ENCODE measurements around the gene SRCIN1.

Gene SRCIN1

DNA sequence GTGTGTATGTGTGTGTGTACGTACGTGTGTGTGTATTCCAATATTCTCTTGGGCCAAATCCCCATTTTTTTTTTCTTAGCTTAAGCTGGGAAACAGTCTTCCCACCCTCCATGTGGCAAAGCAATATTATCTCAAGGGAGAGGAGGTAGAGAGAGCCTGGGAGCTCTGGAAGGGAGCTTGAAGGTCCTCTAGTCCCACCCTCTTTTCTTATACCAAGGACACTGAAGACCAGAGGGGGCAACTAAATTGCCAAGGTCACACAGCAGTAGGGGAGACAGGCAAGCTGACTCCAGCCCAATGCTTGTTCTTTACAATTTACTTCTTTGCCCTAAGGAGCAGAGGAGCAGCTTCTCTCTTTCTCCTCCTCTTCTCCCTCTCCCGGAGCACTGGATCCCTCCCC lies 6.8 kb downstream of the SRCIN1 start:
- DNase-seq: no peak

GRCh38 chr17:38598536-38598935 lies 7.2 kb downstream of the SRCIN1 start:
- no peak for DNase-seq

DNA sequence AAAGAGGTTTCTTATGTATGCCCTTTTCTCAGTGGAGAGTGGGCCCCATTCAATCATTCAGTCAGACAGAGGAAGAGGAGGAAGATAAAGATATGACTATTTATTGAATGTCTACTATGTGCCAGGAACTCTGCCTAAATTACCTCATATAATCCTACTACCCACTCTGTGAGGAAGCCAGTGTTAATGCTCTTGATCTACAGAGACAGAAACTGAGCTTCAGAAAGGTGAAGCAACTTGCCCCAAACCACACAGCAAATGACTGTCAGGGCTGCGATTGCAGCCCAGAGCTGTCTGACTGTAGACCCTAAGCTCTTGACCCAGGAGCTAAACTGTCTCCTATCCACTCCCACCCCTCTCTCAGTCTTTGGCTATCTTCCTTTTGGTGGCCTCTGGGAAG lies 8.4 kb downstream of the SRCIN1 start:
- DNase-seq: no peak

GRCh38 chr17:38596651-38597050 lies 9.1 kb downstream of the SRCIN1 start:
- DNase-seq: no peak

DNA sequence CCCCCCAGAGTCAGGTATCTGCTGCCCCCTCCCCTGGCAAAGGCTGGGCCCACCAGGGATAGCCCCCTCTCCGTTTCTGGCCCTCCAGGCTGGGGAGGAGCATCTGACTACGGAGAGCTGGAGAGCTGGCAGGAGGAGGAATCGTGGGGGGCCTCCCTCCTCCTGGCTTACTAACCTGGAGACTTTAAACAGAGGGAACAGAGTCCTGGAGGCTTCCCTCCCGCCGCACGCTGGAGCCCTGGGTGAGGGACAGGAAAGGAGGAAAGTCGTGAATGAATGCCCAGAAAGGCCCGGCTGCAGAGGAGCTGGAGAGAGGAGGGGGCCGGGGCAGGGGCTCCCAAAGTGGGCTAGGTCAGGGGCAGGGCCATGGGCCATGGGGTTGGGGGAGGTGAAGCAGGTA lies 9.9 kb downstream of the SRCIN1 start:
- DNase-seq: no peak

- no peak for DNase-seq
Observed at GRCh38 chr17:38594152-38594551, 11.6 kb downstream of the SRCIN1 start.

GRCh38 chr17:38592487-38592886 lies 13.3 kb downstream of the SRCIN1 start:
- DNase-seq: no peak

DNA sequence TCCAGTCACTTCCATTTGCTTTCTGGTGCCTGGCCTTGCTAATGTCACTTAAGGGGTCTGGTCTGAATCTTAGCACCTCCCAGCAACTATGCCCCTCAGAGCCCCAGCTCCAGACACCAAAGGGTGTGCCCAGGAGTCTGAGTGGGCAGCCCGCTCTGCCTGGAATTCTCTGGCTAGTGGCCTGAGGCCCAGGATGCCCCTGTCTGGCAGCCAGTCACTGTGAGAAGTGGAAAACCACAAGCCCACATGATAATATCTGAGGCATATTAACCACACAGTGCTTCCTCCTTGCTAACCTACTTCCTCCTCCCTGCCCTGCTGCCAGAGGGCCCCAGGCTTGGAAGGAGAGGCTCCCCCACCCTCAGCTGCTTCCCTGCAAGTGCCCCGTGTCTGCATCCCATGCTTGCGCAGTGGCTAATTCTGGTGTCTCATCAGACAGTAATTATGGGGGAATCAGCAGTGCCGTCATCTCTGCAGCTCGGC lies 14.0 kb downstream of the SRCIN1 start:
- no peak for DNase-seq

GRCh38 chr17:38590988-38591758 lies 14.6 kb downstream of the SRCIN1 start:
- DNase-seq: no peak

GRCh38 chr17:38589462-38590114 lies 16.2 kb downstream of the SRCIN1 start:
- no peak for DNase-seq

DNA sequence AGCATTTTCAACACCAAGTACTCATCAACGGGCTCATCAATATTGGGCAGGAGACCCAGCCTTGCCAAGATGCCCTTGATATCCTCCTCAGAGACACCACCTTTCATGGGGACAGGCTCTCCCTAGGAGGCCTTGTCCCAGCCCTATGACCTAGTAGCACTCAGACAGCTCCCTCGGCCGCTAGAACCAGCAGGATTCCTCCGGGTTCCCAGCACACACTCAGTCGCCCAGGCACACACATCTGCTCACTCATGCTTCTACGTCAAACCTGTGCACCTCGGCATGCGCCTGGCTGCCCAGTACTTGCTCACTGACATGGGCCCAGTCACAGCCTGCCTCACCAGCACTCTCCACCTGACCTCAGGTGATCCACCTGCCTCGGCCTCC lies 17.0 kb downstream of the SRCIN1 start:
- DNase-seq: no peak

GRCh38 chr17:38587947-38588787 lies 17.6 kb downstream of the SRCIN1 start:
- no peak for DNase-seq

DNA sequence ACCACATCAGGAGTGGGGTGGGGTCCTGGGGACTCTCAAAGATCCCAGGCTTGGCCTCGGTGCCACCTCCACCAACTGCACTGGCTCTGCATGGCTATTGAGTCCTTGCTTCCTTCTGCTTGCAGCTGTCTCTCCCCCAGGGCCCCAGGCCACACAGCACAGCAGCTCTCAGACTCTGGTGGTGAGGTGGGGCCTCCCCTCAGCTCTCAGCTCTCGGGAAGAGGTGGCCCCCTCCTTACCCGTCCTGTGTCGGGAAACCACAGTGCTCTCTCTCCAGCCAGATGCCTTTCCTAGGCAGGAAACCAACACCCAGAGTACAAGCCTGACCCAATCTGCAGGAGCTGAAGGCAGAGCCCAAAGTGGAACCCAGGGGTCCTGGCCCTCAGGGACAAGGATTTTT lies 18.5 kb downstream of the SRCIN1 start:
- DNase-seq: no peak

DNA sequence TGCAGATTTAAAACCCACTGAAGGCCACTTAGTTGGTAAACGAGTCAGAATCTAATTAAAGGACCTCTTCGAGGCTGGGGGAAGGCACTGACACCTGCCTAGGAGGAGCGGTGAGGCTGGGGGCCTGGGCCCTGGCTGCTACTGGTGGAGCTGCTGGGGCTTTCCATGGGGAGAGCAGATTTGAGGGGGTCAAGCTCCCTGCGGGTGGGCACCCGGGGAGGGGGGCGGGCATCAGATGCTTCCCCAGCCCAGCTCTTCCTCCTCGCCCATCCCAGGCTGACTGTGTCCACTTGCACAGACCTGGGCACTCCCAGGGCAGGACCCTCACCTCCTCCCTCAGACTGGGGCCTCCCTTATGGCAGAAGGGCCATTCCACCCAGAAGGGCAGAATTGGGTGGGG lies 19.0 kb downstream of the SRCIN1 start:
- no peak for DNase-seq

GRCh38 chr17:38585918-38586529 lies 19.7 kb downstream of the SRCIN1 start:
- no peak for DNase-seq

DNA sequence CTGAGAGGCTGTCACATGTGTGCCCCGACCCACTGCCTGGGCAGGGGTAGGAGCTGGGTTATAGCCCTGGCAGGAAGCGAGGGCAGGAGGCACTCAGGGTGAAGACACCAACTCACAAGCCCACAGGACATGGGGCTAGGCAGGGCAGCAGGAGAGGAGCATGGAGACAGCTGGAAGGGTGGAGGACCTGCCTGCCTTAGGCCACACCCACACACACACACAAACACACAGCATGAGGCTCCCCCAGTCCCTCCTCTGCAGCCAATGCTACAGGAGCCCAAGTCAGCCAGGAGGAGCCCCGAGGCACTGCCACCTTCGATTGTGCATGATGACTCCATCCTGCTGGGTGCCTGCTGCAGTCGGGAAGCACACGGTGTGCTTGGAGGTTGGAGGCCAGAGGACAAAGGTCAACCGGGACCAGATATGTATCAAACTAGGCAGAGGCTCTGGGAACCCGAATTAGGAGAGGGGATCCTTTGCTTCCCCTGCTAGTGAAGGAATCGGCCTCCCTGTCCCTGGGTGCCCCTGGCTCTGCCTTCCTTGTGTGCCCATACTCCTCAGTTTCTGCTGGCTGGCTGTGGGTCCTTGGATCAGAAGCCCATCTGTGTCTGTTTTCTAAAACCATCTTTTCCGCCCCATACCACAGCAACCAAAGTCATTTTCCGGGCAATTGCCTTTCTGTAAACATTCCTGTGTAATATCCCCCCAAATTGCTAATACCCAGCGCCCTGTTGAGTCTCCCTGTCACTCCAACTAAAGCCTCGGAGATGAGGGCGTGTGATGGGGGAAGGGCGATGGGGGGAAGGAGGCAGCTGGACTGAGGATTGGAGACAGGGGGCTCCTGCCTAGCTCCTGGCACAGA lies 20.5 kb downstream of the SRCIN1 start:
- DNase-seq: no peak

DNA sequence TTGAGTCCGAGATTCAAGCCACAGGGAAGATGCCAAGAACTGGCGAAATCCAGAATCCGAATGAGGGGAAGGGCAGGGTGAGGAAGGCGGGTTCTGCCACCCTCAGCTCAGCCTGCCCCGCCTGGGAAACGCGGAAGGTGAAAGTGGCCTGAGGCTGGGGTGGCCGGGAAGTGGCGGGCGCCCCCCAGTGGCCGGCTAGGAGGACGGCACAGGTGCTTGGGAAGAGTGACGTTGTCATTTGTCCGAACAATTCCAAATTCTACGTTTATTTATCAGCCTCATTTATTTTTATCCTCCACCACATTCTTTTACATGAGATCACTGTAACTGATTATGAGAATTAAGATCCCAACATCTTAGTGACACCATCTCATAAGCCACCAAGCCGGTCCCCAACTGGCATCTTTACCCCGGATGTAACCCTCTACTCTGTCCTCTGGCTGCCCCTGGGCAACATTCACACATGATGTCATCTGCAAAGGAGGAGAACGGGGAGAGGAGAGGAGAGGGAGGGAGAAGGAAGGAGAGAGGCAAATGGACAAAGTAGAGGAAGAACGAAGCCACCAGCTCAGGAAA lies 21.3 kb downstream of the SRCIN1 start:
- DNase-seq: peak; percentile 56

- no peak for DNase-seq
Observed at GRCh38 chr17:38583828-38584349, 21.9 kb downstream of the SRCIN1 start.

DNA sequence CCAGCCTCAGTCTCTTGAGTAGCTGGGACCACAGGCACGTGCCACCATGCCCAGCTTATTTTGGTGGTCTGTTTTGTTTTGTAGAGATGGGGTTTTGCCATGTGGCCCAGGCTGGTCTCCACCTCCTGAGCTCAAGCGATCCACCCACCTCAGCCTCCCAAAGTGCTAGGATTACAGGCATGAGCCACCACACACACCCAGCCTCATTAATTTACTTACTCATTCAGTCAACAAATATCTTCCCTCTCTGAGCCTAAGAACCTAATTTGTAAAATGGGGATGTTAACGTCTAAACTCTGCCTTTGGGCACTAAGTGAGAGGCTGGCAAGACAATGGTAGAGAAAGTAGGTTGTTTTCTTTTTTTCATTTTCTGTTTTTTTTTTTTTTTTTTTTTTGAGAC lies 22.6 kb downstream of the SRCIN1 start:
- DNase-seq: no peak

DNA sequence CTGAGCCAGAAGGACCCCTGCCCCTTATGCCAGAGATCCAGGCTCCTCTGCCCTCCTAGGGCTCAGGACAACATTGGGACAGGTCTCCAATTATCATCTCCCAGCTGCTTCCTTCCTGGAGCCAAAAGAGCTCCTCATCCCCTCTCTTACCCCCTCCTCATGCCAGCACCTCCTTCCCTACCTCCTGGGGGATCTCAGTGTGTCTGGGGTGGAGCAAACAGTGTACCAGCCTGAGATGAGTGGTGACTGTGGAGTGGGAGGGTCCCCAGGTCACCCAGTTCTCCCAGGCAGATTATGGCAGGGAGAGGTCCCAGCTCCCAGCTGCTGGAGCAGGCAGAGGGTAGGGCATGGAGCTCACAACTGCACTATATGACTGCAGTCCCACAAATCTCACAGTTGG lies 23.7 kb downstream of the SRCIN1 start:
- no peak for DNase-seq

DNA sequence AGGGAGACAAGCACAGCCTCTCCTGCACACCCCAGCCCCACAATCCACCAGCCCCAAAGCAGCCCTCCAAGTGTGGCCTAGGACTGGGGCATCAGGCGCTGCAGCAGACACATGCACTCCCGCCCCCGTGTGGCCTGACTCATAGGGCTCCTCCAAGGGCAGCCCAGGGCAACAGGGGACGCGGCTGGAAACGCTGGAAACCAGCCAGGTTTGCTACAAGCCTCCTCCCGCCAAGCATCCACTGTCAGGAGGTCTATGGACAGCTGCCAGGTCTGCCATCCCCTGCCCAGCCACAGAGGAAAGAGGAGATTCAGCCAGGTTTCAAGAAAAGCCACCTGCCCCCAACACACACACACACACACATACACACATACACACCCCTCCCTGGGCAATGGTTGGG lies 25.8 kb downstream of the SRCIN1 start:
- no peak for DNase-seq

GRCh38 chr17:38579083-38579480 lies 26.7 kb downstream of the SRCIN1 start:
- no peak for DNase-seq

Data from T-helper 9 cell (primary cell).